ENCODE data around the gene GSN.

DNA sequence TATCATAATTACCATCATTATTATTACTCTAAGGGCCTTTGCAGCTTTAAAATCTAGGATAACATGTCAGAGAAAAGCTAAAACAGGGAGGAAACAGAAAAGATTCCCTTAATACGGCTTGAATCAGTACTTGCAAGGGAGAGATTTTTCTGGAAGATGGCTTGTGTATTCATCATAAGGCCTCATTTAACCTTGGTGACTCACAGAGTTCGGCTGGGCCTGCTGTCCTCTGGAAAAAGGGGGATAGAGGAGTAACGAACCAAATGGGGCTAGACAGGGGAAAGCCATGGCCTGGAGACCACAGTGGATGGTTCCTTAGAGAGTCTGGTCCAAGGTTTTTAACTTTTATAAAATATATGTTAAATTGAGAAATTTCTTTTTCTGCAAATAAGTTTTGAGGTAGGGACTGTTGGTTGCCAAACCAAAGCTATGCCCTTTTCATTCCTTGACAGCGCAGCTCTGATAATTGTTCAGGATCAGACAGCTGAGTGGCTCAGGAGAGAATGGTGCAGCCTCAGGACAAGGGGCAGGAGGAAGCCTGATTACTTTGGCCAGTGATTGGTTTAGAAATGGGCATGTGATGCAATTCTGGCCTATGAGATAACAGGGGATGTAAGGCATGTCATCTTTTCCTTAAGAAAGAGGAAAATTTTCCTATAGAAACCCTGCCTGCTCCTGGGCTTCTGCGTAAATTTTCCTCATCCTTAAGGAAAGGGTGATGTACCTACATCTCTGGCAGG is 25.6 kb upstream of the GSN start:
- TF ChIP-seq, protein P1, sequence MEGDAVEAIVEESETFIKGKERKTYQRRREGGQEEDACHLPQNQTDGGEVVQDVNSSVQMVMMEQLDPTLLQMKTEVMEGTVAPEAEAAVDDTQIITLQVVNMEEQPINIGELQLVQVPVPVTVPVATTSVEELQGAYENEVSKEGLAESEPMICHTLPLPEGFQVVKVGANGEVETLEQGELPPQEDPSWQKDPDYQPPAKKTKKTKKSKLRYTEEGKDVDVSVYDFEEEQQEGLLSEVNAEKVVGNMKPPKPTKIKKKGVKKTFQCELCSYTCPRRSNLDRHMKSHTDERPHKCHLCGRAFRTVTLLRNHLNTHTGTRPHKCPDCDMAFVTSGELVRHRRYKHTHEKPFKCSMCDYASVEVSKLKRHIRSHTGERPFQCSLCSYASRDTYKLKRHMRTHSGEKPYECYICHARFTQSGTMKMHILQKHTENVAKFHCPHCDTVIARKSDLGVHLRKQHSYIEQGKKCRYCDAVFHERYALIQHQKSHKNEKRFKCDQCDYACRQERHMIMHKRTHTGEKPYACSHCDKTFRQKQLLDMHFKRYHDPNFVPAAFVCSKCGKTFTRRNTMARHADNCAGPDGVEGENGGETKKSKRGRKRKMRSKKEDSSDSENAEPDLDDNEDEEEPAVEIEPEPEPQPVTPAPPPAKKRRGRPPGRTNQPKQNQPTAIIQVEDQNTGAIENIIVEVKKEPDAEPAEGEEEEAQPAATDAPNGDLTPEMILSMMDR (IDR thresholded peaks at IDR 0.05), result no peak
- no peak for TF ChIP-seq POLR2A (IDR thresholded peaks at IDR 0.05)
